ENCODE measurements around the gene TRMT61A.

Gene TRMT61A

DNA sequence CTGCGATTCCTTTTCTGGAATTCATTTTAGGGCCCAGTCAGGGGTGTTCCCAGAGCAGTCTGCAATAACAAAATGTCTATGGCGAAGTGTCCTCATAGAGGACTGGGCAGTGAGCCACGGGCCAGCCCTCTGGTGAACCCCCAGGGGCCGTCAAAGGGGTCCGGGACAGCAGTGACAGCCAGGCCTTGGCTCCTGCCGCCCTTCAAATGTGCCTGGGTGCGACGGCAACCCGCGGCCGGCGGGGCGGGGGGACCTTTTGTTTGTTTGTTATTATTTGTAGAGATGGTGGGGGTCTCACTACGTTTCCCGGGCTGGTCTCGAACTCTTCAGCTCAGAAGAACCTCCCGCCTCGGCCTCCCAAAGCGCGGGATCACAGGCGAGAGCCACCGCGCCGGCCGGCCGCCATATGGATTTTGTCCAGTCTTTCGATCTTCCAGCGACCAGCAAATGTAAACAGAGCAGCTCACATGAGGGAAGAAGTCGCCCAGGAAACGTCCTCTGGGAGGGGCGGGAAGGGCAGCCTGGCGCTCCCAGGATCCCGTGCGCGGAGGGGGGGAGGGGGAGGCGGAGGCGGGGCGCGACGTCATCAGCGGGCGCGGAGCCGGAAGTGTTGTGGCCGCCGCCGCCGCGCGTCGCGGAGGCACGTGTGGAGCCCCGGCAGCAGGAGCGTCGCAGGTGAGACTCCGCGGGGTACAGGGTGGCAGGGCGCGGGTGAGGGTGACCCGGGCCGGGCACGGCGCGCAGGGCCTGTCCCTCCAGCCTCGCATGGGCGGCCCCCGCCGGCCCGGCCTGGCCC is at the start of gene TRMT61A:
Gene TRMT61A (plus strand): TSS at position 610 of the 796 bp plus-strand sequence. CDS start 783 bp downstream, outside the sequence.
- DNase-seq (ENCODE audit: insufficient read length, low spot score) (peak; percentile 94), FAIRE-seq (peak; percentile 65)

DNA sequence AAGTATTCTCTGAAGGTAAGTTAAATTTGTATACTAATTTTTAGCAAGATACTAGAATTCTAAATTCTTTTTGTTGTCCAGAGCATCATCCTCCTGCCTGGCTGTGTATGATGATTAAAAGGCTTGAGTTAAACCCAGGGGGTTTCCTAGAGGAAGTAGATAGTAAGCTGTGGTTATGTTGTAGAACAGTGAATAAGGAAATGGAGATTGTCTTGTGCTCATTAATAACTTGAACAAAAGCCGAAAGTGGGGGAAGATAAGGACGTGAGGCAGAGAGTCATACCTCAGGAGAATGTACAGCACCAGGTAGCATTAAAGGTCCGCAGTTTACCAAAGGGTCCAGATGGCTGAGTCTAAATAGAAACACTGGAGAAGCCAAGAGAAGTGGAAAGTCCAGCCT is 48.4 kb upstream of the TRMT61A start:
- FAIRE-seq (no peak), DNase-seq (ENCODE audit: insufficient read length, low spot score) (no peak)

DNA sequence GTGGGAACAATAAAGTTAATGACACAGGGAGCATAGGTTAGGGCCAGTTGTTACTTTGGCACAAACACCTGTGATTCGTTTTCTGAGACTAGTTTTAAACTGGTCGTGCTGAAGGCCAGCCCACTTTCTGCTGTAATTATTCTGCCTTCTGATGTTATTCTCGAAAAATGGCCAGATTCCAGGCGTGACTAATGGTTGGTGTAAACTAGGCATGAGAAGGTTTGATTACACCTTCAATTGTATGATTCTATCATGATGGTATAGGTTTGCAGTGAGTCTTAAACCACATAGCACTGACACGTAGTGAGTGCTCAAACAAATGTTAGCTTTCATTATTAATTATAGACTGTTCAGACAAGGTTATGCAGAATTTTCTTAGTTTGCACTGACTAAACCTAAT is 45.4 kb upstream of the TRMT61A start:
- FAIRE-seq (no peak), DNase-seq (ENCODE audit: insufficient read length, low spot score) (no peak)

DNA sequence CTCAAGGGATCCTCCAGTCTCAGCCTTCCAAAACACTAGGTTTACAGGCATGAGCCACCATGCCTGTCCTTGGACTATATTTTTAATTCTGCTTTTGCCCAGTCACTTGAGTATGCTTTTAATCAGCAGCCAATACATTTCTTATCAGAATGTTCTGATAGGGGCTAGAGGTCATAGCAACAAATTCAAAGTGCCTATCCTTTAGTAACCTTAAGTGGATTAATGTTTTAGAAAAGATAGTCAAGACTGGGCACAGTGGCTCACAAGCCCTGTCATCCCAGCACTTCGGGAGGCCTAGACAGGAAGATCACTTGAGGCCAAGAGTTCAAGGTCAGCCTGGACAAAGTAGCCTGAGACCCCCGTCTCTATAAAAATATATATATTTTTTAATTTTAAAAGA is 43.5 kb upstream of the TRMT61A start:
- FAIRE-seq, result no peak

DNA sequence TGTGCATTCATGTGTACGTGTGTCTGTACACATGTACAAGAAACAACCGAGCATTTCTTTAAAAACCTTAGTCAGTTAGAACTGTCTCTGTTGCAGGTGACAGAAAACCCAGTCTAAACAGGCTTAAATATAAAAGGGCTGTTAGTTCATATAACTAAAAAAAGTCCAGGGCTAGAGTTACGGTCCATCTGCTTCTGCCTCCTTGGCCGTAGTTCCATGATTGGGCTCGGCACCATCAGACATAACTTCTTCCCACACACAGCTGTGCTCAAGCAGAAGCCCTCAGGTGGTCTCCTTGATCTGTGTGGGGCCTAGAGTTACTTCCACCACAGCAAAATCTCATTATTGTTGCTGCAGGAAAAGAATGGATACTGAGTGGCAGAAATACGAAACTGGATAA is 40.9 kb upstream of the TRMT61A start:
- no peak for FAIRE-seq
- no peak for DNase-seq (ENCODE audit: insufficient read length, low spot score)

More for the DNA sequence above, 43.5 kb upstream of the TRMT61A start:
- DNase-seq (ENCODE audit: insufficient read length, low spot score), result no peak

DNA sequence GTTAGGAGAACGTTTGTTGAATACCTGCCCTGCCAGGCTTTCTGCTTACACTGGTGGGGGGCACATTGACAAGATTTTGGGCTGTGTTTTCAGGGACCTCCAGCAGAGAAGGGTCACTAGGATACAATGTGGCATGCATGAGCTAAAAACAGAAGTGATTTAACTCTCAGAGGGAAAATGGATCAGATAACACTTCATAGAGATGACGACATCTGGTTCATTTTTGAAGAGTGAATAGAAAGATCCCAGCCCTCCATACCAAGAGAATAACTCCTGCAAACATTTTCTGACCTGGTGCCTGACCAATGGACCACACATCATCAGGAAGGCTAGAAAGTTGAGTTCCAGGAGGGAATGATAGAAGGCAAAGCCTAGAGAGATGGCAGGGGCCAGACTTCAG is 40.0 kb upstream of the TRMT61A start:
- DNase-seq (ENCODE audit: insufficient read length, low spot score) (no peak), FAIRE-seq (no peak)

DNA sequence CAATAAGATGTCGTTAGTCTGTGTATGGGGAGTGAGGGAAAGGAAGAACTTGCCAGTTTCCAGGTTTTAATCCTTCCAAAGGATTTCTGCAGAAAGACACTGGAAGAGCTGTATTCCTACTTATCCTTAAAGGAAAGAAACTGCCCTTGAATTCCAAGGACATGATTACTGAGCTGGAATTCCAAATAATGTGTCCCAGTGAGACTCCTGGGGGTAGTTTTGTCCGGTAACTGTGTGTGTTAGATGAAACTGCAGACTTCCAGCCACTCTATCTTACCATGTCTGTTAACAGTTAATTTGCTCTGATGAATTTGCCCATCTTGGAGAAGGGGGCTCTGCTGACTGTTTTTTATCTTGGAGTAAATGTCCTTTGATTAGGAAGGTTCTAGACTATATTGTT is 39.4 kb upstream of the TRMT61A start:
- FAIRE-seq (no peak), DNase-seq (ENCODE audit: insufficient read length, low spot score) (no peak)

DNA sequence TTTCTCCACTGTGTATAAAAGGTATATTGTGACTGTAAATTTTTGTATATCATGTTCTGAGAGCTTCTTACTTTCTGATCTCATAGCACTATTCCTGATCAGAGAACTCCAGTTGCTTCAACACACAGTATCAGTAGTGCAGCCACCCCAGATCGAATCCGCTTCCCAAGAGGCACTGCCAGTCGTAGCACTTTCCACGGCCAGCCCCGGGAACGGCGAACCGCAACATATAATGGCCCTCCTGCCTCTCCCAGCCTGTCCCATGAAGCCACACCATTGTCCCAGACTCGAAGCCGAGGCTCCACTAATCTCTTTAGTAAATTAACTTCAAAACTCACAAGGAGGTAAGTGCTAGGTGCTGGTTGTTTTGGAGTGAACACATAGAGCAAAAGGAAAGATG is 37.3 kb upstream of the TRMT61A start:
- DNase-seq (ENCODE audit: insufficient read length, low spot score), result no peak
- no peak for FAIRE-seq

DNA sequence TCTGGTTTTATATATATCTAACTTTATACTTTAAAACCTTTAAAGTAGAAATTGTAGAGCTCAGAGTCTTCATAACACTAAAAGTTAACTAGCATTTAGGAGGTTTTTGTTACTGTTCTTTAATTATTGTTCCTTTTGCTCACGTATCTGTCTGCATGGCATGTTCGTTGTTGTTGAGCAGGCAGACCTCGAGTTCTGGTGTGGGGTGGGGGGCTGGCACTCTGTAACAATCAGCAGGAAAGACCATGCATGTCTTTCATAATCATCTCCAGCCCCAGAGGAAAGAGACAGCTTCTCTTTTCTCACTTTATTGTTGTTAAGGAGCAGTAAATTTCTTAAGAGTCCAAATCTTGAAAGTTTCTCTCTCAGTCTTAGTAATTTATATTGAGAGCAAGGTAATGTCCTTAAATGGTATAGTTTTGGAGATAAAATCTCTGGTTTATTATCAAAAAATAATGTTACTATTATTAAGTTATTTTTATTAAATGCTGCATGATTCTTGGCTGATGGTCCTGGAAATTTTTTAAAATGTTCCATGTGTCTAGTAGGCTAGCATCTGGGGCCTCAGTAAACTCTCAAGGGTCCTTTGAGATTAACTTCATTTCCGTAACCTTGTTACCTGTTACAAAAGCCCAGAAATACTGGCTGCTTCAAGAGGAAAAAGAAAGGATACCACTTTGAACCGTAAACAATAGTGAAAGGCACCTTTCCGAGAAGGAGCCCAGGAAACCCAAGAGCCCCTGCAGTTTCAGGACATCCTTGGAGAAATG is 36.7 kb upstream of the TRMT61A start:
- DNase-seq (ENCODE audit: insufficient read length, low spot score) (no peak), FAIRE-seq (no peak)

DNA sequence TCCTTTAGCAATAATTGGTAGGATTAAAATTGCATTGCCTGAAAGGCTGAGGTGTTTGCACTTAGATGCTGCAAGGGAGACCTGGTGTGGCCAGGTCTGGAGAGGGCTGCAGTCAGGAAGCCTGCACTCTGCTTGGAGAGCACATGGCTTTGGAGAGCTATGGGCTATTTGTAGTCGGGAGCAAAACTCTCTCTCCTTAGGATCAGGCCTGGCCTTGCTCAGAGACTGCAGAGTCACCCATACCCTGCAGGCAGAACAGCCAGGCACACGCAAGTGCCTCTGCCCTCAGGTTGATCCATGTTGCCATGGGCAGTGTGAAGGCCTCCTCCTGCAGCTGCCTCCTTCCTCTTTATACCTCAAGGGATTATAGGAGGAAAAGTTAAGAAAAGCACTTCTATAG is 33.1 kb upstream of the TRMT61A start:
- DNase-seq (ENCODE audit: insufficient read length, low spot score) (no peak), FAIRE-seq (no peak)

DNA sequence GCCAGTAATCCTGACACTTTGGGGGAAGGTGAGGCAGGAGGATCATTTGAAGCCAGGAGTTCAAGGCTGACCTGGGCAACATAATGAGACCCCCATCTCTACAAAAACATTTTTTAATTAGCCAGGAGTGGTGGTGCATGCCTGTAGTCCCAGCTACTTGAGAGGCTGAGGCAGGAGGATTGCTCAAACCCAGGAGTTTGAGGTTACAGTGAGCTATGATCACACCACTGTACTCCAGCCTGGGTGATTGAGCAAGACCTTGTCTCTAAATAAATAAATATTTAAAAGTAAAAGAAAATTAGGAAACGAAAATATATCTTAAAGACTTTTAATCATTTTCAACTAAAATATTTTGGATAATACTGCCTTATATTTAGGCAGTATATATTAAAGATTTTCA is 32.2 kb upstream of the TRMT61A start:
- FAIRE-seq (no peak), DNase-seq (ENCODE audit: insufficient read length, low spot score) (no peak)

DNA sequence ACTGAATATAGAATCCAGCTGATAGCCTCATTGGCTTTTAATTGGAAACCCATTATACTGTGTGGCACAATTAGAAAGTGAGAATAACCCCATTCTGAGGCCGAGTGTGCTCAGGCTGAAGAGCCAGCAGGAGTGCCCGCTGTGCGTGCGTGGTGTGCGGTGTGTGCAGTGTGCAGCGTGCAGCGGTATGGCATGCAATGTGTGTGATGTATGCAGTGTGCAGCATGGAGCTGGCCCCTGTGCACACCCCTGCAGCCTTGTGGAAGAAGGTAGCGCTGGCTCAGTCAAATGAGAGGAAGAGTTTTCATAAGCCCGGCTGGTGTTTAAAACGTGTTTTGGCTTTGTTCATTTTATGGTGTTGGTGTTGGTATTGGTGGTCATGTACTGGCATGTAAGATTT is 29.3 kb upstream of the TRMT61A start:
- FAIRE-seq, result no peak
- no peak for DNase-seq (ENCODE audit: insufficient read length, low spot score)

DNA sequence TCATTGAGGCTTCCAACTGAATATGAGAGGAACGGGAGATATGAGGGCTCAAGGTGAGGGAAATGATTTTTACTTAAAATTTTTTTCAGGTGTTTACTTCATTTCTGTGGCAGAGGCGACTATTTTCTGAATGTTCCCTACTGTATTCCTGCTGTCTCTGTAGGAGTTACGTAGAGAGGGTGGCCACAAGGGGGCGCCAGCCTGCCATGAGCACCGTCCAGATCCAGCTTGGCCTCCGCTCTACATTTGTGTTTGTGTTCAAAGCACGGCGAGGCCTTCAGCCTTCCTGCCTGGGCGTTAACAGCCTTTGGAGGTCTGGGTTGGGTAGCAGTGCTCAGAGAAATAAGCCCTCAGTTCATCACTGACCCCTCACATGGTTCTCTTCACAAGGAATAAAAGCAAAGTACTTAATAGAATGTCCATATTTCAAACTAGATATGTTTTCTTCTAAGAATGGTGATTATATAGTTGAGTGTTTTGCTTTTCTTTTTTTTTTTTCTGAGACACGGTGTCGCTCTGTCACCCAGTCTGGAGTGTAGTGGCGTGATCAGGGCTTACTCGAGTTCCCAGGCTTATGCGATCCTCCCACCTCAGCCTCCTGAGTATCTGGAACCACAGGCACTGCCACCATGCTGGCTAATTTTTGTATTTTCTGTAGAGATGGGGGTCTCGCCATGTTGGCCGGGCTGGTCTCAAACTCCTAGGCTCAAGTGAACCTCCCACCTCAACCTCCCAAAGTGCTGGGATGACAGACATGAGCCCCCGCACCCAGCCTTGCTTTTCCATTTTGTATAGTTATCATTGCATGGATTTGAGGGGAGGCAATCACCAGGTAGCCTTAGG is 28.6 kb upstream of the TRMT61A start:
- FAIRE-seq (peak; percentile 4), DNase-seq (ENCODE audit: insufficient read length, low spot score) (peak; percentile 79)

DNA sequence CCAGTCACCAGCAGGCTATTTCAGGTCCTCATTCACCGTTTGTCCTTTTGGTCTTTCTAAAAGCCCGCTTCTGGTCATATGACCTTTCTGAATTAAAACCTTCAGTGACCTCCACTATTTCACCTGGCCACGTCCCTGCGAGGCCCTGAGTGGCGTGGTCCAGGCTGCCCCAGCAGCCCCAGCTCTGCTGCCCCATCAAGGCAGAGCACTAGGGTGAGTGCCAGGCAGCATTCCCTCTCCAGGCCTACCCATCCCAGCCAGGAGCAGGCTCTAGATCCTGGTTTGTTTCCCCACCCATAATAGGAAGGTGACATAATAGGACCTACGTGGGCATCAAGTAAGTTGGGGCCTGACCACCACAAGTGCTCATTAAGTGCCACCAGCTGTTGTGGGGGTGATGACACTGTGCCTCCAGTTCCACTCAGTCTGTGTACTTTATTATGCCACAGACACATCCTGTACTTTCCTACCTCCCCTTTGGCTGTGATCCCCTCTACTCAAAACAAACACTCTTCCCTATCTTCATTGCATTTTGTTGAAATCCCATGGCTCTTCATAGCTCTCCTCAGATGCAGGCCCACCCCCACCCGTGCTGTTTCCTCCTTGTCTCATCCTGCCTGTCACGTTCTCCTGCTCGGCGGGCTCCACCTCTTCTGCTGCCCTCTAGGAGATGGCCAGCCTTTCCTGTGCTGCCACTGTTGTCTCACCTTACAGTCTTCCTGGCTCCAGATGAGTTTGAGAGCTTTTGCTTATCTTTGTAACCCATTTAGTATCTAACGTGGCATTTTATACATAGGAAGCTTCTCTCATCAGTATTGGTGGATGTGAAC is 27.7 kb upstream of the TRMT61A start:
- FAIRE-seq (no peak), DNase-seq (ENCODE audit: insufficient read length, low spot score) (no peak)

DNA sequence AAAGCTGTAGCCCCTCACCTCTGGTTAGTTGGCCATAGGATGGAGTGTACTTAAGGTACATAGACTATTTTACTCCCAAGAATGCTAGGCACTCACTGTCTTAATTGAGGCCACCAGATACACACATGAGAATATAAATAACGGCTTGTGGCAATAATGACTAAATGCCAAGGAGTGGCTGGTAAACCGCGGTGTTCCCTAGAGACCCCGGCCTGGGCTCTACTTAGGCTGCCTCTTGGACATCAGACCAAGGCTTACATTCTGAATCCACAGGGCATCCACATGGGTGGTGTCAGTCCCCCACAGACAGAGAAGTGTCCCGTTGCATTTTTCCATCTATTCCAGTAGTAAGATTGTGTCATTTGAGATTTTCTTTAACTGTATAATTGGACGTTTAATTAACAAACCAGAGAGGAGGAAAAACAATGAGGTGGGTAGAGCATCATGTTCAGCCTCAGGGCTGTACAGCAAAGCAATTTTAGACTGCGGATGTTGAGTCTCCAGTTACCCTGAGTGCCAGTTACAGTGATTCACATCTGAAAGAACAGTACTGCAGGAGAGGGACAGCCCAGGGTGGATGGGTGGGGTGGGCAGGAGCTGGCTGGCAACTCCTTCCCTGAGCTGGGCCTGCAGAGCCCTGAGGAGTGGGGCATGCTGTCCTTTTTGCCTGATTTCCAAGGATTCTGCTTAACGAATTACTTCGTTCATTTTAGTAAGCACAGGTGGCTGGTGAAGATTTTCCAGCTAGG is 26.9 kb upstream of the TRMT61A start:
- DNase-seq (ENCODE audit: insufficient read length, low spot score) (no peak), FAIRE-seq (no peak)

DNA sequence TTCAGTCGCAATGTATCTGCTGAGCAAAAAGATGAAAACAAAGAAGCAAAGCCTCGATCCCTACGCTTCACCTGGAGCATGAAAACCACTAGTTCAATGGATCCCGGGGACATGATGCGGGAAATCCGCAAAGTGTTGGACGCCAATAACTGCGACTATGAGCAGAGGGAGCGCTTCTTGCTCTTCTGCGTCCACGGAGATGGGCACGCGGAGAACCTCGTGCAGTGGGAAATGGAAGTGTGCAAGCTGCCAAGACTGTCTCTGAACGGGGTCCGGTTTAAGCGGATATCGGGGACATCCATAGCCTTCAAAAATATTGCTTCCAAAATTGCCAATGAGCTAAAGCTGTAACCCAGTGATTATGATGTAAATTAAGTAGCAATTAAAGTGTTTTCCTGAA is 26.1 kb upstream of the TRMT61A start:
- FAIRE-seq, result no peak
- no peak for DNase-seq (ENCODE audit: insufficient read length, low spot score)

DNA sequence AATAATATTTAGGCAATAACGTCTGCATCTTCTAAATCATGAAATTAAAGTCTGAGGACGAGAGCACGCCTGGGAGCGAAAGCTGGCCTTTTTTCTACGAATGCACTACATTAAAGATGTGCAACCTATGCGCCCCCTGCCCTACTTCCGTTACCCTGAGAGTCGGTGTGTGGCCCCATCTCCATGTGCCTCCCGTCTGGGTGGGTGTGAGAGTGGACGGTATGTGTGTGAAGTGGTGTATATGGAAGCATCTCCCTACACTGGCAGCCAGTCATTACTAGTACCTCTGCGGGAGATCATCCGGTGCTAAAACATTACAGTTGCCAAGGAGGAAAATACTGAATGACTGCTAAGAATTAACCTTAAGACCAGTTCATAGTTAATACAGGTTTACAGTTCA is 25.7 kb upstream of the TRMT61A start:
- FAIRE-seq, result no peak

DNA sequence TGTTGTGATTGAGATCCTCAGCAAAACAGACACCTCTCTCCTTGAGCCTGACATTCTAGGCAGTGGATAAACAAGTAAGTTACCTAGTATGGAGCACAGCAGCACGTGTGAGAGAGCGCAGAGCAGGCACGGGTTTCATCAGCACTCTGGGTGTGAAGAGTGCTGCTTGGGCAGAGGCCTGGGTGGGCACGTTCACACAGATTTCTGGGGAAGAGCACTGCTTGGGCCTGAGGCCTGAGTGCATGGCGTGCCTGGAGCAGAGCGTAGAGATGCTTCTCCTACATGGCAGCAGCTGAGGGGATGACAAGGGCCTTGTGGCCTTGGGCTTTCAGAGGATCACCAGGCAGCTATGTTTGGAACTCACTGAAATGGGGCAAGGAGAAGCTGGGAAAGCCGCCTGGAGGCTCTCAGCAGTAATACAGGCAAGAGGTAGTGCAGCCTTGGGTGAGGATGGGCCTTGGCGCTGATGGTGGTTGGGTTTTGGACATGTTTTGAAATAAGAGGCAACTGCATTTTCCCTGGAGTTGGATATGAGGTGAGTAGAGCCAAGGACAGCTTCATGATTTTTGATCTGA is 23.9 kb upstream of the TRMT61A start:
- no peak for DNase-seq (ENCODE audit: insufficient read length, low spot score)
- FAIRE-seq, result no peak

More for the DNA sequence above, 25.7 kb upstream of the TRMT61A start:
- no peak for DNase-seq (ENCODE audit: insufficient read length, low spot score)

DNA sequence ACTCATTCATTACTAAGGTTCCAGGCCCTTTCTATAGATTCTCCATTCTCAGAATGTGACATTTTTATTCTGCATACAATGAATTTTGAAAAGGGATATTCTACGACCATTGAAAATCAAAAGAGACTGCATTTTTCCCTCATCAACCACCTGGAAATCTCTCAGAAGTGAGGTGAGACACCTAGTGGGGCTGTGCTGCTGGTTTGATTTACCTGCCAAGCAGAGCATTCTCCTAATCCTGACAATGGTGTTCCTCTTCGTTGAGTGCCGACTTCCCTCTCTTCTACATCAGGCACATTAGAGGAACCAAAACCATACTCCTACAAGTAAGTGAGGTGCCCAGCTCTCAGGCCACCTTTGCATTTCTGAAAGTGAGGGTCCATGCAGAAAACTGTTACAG is 21.2 kb upstream of the TRMT61A start:
- DNase-seq (ENCODE audit: insufficient read length, low spot score) (no peak), FAIRE-seq (no peak)
